HG02943 (cell line): Measurements from ENCODE around the gene SUN1.
"Not testable (repeated sequence)": the region's sequence is repeated elsewhere in the genome, so short reads cannot be mapped to it uniquely, and the experiment has no call there.

ENCODE experiments used
- ATAC-seq: cut with Tn5 transposase; IDR thresholded peaks from one replicate; pipeline ENCODE4 v1.9.1; 2021; ENCODE audit warnings: mild to moderate bottlenecking, low read depth, moderate library complexity; ENCODE audit not compliant: unreplicated experiment

SUN1 gene

GRCh38 chr7:851204-851603 is 18.9 kb downstream of the SUN1 start:
- no peak for ATAC-seq

- no peak for ATAC-seq
Observed at GRCh38 chr7:853366-854117, 21.3 kb downstream of the SUN1 start.

- ATAC-seq = no peak
Observed at GRCh38 chr7:854118-854775, 22.0 kb downstream of the SUN1 start.

GRCh38 chr7:855686-856369 is 23.6 kb downstream of the SUN1 start:
- ATAC-seq = no peak

GRCh38 chr7:856444-857095 is 24.3 kb downstream of the SUN1 start:
- no peak for ATAC-seq

- no peak for ATAC-seq
Observed at GRCh38 chr7:857661-858060, 25.4 kb downstream of the SUN1 start.

- no peak for ATAC-seq
Observed at GRCh38 chr7:859359-860030, 27.2 kb downstream of the SUN1 start.

GRCh38 chr7:860149-860548 is 27.9 kb downstream of the SUN1 start:
- no peak for ATAC-seq

GRCh38 chr7:861222-861621 is 28.9 kb downstream of the SUN1 start:
- no peak for ATAC-seq

GRCh38 chr7:862157-862556 is 29.9 kb downstream of the SUN1 start:
- no peak for ATAC-seq

- no peak for ATAC-seq
Observed at GRCh38 chr7:863106-863505, 30.8 kb downstream of the SUN1 start.

GRCh38 chr7:865921-866320 is 33.6 kb downstream of the SUN1 start:
- ATAC-seq = no peak

- ATAC-seq = no peak
Observed at GRCh38 chr7:867001-867405, 34.7 kb downstream of the SUN1 start.

GRCh38 chr7:867406-868188 is 35.3 kb downstream of the SUN1 start:
- ATAC-seq = no peak

- ATAC-seq = no peak
Observed at GRCh38 chr7:868189-868486, 35.9 kb downstream of the SUN1 start.

- no peak for ATAC-seq
Observed at GRCh38 chr7:869348-869747, 37.1 kb downstream of the SUN1 start.

GRCh38 chr7:871900-872537 is 39.7 kb downstream of the SUN1 start:
- no peak for ATAC-seq

- not testable (repeated sequence) for ATAC-seq
Observed at GRCh38 chr7:872685-873084, 40.4 kb downstream of the SUN1 start.

- no peak for ATAC-seq
Observed at GRCh38 chr7:873367-874002, 41.2 kb downstream of the SUN1 start.
